Measurements from ENCODE around the gene TMEM115. TPM values are rescaled to one million over a fixed set of nuclear protein-coding genes. Genes with fewer than 3 reads are reported as not detected.

TMEM115 gene
- total RNA-seq, 1 donor from 2014 or later, result 64.8 TPM

- DNase-seq (ENCODE audit: low read depth), result peak; percentile 58
Observed at GRCh38 chr3:50352781-50353180, 6.5 kb downstream of the TMEM115 start.

GRCh38 chr3:50351323-50351697 lies 8.0 kb downstream of the TMEM115 start:
- DNase-seq (ENCODE audit: low read depth), result no peak

- DNase-seq (ENCODE audit: low read depth), result peak; percentile 87
Observed at GRCh38 chr3:50350527-50351322, 8.6 kb downstream of the TMEM115 start, which contains the start of the genes CYB561D2 and NPRL2. CYB561D2 (plus strand) TSS chr3:50350862; CDS start chr3:50351434, 572 bp downstream. NPRL2 (minus strand) TSS chr3:50350775; CDS start chr3:50350652, 123 bp downstream.

GRCh38 chr3:50350213-50350526 lies 9.2 kb downstream of the TMEM115 start:
- no peak for DNase-seq (ENCODE audit: low read depth)

GRCh38 chr3:50347187-50347813 lies 12.0 kb downstream of the TMEM115 start:
- DNase-seq (ENCODE audit: low read depth), result peak; percentile 62

- no peak for DNase-seq (ENCODE audit: low read depth)
Observed at GRCh38 chr3:50345586-50346234, 13.6 kb downstream of the TMEM115 start, which contains the start of gene ZMYND10. ZMYND10 (minus strand) TSS chr3:50345732; CDS start chr3:50345579, 153 bp downstream.

GRCh38 chr3:50345008-50345407 lies 14.3 kb downstream of the TMEM115 start:
- DNase-seq (ENCODE audit: low read depth), result no peak

GRCh38 chr3:50342813-50343633 lies 16.3 kb downstream of the TMEM115 start:
- DNase-seq (ENCODE audit: low read depth), result no peak

- DNase-seq (ENCODE audit: low read depth), result no peak
Observed at GRCh38 chr3:50341996-50342650, 17.2 kb downstream of the TMEM115 start.

GRCh38 chr3:50341537-50341936 lies 17.8 kb downstream of the TMEM115 start:
- no peak for DNase-seq (ENCODE audit: low read depth)

GRCh38 chr3:50340448-50341329 lies 18.6 kb downstream of the TMEM115 start, which contains the start of gene RASSF1:
RASSF1 (minus strand) TSS chr3:50340836; CDS start chr3:50340805, 31 bp downstream.
- no peak for DNase-seq (ENCODE audit: low read depth)

GRCh38 chr3:50340147-50340447 lies 19.2 kb downstream of the TMEM115 start:
- no peak for DNase-seq (ENCODE audit: low read depth)

- no peak for DNase-seq (ENCODE audit: low read depth)
Observed at GRCh38 chr3:50339485-50340146, 19.7 kb downstream of the TMEM115 start.

GRCh38 chr3:50338965-50339364 lies 20.4 kb downstream of the TMEM115 start:
- no peak for DNase-seq (ENCODE audit: low read depth)

GRCh38 chr3:50337175-50337861 lies 22.0 kb downstream of the TMEM115 start:
- peak; percentile 96 for DNase-seq (ENCODE audit: low read depth)

GRCh38 chr3:50336452-50337174 lies 22.7 kb downstream of the TMEM115 start:
- no peak for DNase-seq (ENCODE audit: low read depth)

GRCh38 chr3:50334339-50335075 lies 24.8 kb downstream of the TMEM115 start:
- no peak for DNase-seq (ENCODE audit: low read depth)
